AG09309 (cell line): ENCODE measurements around the gene IL20RB.

Experiments
- DNase-seq: peaks from one replicate; pipeline ENCODE4 v3.0.0-alpha.2; 2010; ENCODE audit warnings: low read depth
- H3K4me3 ChIP-seq: 2 replicates; pipeline ENCODE4 v1.5.1; 2011; ENCODE audit warnings: mild to moderate bottlenecking, low read depth, low read length, moderate library complexity; ENCODE audit not compliant: control insufficient read depth
- TF ChIP-seq, protein P1 (sequence below): IDR thresholded peaks from 2 replicates; pipeline ENCODE4 v1.5.1; 2011; ENCODE audit warnings: mild to moderate bottlenecking, low read depth, low read length, inconsistent platforms; ENCODE audit not compliant: insufficient read depth, control insufficient read depth; ENCODE audit errors: missing control alignments

The IL20RB gene

DNA sequence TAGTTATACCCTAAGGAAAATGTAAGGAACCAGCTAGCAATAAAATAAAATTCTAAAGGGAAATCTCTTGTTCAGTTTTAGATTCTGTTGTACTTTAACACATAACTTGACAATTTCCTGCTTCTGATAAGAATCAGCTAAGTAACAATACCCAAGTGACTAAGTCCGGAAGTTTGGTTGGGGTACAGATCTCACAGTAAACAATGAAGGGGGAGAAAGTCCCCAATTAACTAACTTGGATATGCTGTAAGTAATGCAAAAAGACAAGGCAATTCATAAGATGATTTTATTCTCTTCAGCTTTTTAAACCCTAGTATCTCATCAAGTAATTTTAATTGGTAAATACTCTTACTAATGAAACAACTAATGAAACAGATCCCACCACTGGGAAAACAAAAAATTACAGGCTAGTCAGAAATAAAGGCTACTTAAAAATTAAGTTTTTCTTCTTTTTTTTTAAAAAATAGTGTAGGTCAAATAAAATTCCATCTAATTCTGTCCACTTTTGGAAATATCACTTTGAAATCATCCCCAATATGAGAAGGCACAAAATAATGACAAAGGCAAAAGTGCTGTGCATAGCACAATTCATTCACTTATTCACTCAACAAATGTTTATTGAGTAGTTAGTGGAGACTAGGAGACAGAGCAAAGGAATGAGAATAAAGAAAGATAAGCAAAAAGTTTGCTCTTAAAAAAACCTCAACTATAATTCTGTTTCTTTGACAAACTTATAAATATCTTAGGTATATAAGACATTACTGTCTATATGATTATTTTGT is 37.8 kb upstream of the IL20RB start:
- no peak overlapping the region for H3K4me3 ChIP-seq
- no peak for DNase-seq
- TF ChIP-seq, protein P1, sequence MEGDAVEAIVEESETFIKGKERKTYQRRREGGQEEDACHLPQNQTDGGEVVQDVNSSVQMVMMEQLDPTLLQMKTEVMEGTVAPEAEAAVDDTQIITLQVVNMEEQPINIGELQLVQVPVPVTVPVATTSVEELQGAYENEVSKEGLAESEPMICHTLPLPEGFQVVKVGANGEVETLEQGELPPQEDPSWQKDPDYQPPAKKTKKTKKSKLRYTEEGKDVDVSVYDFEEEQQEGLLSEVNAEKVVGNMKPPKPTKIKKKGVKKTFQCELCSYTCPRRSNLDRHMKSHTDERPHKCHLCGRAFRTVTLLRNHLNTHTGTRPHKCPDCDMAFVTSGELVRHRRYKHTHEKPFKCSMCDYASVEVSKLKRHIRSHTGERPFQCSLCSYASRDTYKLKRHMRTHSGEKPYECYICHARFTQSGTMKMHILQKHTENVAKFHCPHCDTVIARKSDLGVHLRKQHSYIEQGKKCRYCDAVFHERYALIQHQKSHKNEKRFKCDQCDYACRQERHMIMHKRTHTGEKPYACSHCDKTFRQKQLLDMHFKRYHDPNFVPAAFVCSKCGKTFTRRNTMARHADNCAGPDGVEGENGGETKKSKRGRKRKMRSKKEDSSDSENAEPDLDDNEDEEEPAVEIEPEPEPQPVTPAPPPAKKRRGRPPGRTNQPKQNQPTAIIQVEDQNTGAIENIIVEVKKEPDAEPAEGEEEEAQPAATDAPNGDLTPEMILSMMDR: no peak

- no peak overlapping the region for H3K4me3 ChIP-seq
- DNase-seq: no peak
- TF ChIP-seq, protein P1: no peak
These were observed 36.7 kb upstream of the IL20RB start for GRCh38 chr3:136920904-136921611.

- TF ChIP-seq, protein P1: no peak
- no peak overlapping the region for H3K4me3 ChIP-seq
- DNase-seq: no peak
These were observed 32.2 kb upstream of the IL20RB start for GRCh38 chr3:136925425-136926190.

- no peak overlapping the region for H3K4me3 ChIP-seq
- TF ChIP-seq, protein P1: no peak
- no peak for DNase-seq
These were observed 29.5 kb upstream of the IL20RB start for GRCh38 chr3:136928240-136928639.

DNA sequence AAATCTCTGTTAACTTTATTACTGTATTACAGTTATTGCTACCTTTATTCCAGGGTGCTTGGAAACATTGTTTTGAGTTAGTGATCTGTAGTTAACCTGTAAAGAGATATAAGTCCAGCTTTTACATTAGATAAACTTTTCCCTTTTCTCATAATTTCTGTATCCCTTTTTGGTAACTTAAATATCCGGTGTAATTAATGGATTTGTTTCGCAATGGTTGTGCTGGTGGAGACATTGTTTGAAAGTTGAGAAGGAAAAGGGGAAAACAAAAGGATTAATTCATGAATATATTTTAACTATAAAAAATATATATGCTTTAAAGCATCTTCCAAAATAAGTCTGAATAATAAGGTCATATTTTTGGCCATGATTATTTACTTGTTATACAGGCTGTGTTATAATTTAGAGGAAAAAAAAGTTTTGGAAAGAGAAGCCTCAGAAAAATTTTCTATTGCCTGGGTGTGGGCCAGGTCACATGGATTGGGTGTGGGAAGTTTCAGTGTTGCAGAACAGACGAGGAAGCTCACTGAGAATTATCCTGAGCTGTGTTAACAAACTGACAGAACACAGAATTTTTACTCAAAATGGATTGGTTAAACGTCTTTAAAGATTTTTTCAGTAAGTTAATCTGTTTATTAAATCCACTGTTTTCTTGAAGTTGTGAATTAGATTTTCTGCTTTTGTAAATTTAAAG is 27.7 kb upstream of the IL20RB start:
- no peak overlapping the region for H3K4me3 ChIP-seq
- TF ChIP-seq, protein P1: no peak
- DNase-seq: no peak

DNA sequence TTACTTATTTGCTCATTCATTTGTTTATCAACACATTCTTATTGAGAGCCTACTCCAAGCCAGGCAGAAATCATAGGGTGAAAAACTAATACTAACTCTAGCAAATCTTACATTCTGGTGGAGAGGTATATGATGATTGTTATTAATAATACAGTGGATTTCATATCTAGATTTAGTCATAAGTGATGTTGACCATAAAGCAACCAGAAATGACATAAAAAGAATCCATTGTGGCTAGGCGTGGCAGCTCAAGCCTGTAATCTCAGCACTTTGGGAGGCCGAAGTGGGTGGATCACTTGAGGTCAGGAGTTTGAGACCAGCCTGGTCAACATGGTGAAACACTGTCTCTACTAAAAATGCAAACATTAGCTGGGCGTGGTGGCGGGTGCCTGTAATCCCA is 26.2 kb upstream of the IL20RB start:
- H3K4me3 ChIP-seq: no peak overlapping the region
- TF ChIP-seq, protein P1: no peak
- no peak for DNase-seq
